OCI-LY1 (cell line): ENCODE measurements around the gene PACSIN1.

Experiments used
- H2AFZ ChIP-seq: fragments of 200-600 bp; sonication (generic), shearing (Covaris generic); 2 replicates; pipeline ENCODE4 v1.6.0; 2014; ENCODE audit warnings: antibody characterized with exemption, mild to moderate bottlenecking, low read length
- H3F3A ChIP-seq: fragments of 200-600 bp; sonication (generic), shearing (Covaris generic); 2 replicates; pipeline ENCODE4 v1.6.0; 2014; ENCODE audit warnings: mild to moderate bottlenecking, antibody characterized with exemption, low read length, moderate library complexity; ENCODE audit not compliant: insufficient read depth
- H3K27ac ChIP-seq: fragments of 200-600 bp; sonication (generic); 2 replicates; pipeline ENCODE4 v1.5.1; 2014; ENCODE audit warnings: low read length, mixed run types, mild to moderate bottlenecking, low read depth; ENCODE audit not compliant: poor library complexity, severe bottlenecking
- H3K27me3 ChIP-seq: fragments of 200-600 bp; sonication (generic); 2 replicates; pipeline ENCODE4 v1.6.0; 2014; ENCODE audit warnings: antibody characterized with exemption, mild to moderate bottlenecking, low read length, moderate library complexity; ENCODE audit not compliant: insufficient read depth
- H3K36me3 ChIP-seq: fragments of 200-600 bp; sonication (generic); 2 replicates; pipeline ENCODE4 v1.6.1; 2014; ENCODE audit warnings: mild to moderate bottlenecking, antibody characterized with exemption, low read length, moderate library complexity, mixed read lengths; ENCODE audit not compliant: insufficient read depth
- H3K4me1 ChIP-seq: fragments of 200-600 bp; sonication (generic); 2 replicates; pipeline ENCODE4 v1.5.1; 2014; ENCODE audit warnings: mild to moderate bottlenecking, low read length, moderate library complexity; ENCODE audit not compliant: insufficient read depth, severe bottlenecking
- H3K4me2 ChIP-seq: fragments of 200-600 bp; sonication (generic), shearing (Covaris generic); 2 replicates; pipeline ENCODE4 v1.6.1; 2014; ENCODE audit warnings: low read length
- H3K4me3 ChIP-seq: fragments of 200-600 bp; sonication (generic); 2 replicates; pipeline ENCODE4 v1.5.1; 2014; ENCODE audit warnings: low read length, low read depth, mild to moderate bottlenecking, mixed read lengths; ENCODE audit not compliant: poor library complexity, severe bottlenecking
- H3K79me2 ChIP-seq: fragments of 200-600 bp; shearing (Covaris generic); 2 replicates; pipeline ENCODE4 v1.6.1; 2016; ENCODE audit warnings: mixed run types, low read length, mixed read lengths; ENCODE audit not compliant: insufficient read depth
- H3K9ac ChIP-seq: fragments of 200-600 bp; sonication (generic), shearing (Covaris generic); 2 replicates; pipeline ENCODE4 v1.6.1; 2014; ENCODE audit warnings: mild to moderate bottlenecking, low read length, mixed read lengths
- H3K9me2 ChIP-seq: fragments of 200-600 bp; sonication (generic), shearing (Covaris generic); 2 replicates; pipeline ENCODE4 v1.6.1; 2014; ENCODE audit warnings: low read depth, mild to moderate bottlenecking, low read length, mixed read lengths
- H3K9me3 ChIP-seq: fragments of 200-600 bp; shearing (Covaris generic); 2 replicates; pipeline ENCODE4 v1.6.1; 2014; ENCODE audit warnings: low read length, mixed read lengths
- H4K20me1 ChIP-seq: fragments of 200-600 bp; sonication (generic), shearing (Covaris generic); 2 replicates; pipeline ENCODE4 v1.6.0; 2016; ENCODE audit warnings: mild to moderate bottlenecking, low read length; ENCODE audit not compliant: insufficient read depth
- CTCF ChIP-seq: fragments of 200-600 bp; sonication (generic), shearing (Covaris generic); IDR thresholded peaks from 2 replicates; pipeline ENCODE4 v1.5.1; 2017; ENCODE audit warnings: mild to moderate bottlenecking, antibody characterized with exemption, low read length, moderate library complexity, mixed read lengths
- EZH2 ChIP-seq: fragments of 200-600 bp; sonication (generic), shearing (Covaris generic); IDR thresholded peaks from 2 replicates; pipeline ENCODE4 v1.8.0; 2017; ENCODE audit warnings: borderline replicate concordance, mixed run types, mild to moderate bottlenecking, antibody characterized with exemption, low read length, moderate library complexity, mixed read lengths

Gene PACSIN1

GRCh38 chr6:34489207-34489805 is 23.4 kb downstream of the PACSIN1 start:
- Histone ChIP-seq H4K20me1 (no peaks in the 10 kb centered on the region), H3K79me2 (no peaks in the 10 kb centered on the region), H3F3A (no peaks in the 10 kb centered on the region), H3K4me2 (no peak overlapping the region), H3K9me2 (no peaks in the 10 kb centered on the region), H2AFZ (no peak overlapping the region), H3K27ac (no peak overlapping the region), H3K4me3 (no peak overlapping the region), H3K27me3 (peaks cover 4% of the 10 kb centered on the region; the same call in 1 of the 2 replicates), H3K9me3 (no peaks in the 10 kb centered on the region), H3K36me3 (no peaks in the 10 kb centered on the region), H3K4me1 (peaks cover 8% of the 10 kb centered on the region), H3K9ac (no peak overlapping the region)
- TF ChIP-seq CTCF (no peak), EZH2 (no peak)

- no peak overlapping the region for H3K4me2 ChIP-seq
- TF ChIP-seq EZH2 (no peak), CTCF (no peak)
- peaks cover 4% of the 10 kb centered on the region; the same call in 1 of the 2 replicates for H3K27me3 ChIP-seq
- no peaks in the 10 kb centered on the region for H3K9me2 ChIP-seq
- no peak overlapping the region for H2AFZ ChIP-seq
- H3K4me1 ChIP-seq, result no peaks in the 10 kb centered on the region
- H3F3A ChIP-seq, result no peaks in the 10 kb centered on the region
- H3K79me2 ChIP-seq, result no peaks in the 10 kb centered on the region
- H3K36me3 ChIP-seq, result no peaks in the 10 kb centered on the region
- no peak overlapping the region for H3K9ac ChIP-seq
- H3K9me3 ChIP-seq, result no peaks in the 10 kb centered on the region
- no peak overlapping the region for H3K4me3 ChIP-seq
- no peaks in the 10 kb centered on the region for H4K20me1 ChIP-seq
- no peak overlapping the region for H3K27ac ChIP-seq
Measured at GRCh38 chr6:34490390-34491090, 24.7 kb downstream of the PACSIN1 start.

- H3K9ac ChIP-seq, result no peak overlapping the region
- H3K27ac ChIP-seq, result no peak overlapping the region
- no peak overlapping the region for H3K4me3 ChIP-seq
- H3K79me2 ChIP-seq, result no peaks in the 10 kb centered on the region
- H2AFZ ChIP-seq, result no peak overlapping the region
- peaks cover 4% of the 10 kb centered on the region; the same call in 1 of the 2 replicates for H3K27me3 ChIP-seq
- H3K9me3 ChIP-seq, result no peaks in the 10 kb centered on the region
- H3K9me2 ChIP-seq, result no peaks in the 10 kb centered on the region
- H3K4me1 ChIP-seq, result no peaks in the 10 kb centered on the region
- H4K20me1 ChIP-seq, result no peaks in the 10 kb centered on the region
- no peaks in the 10 kb centered on the region for H3F3A ChIP-seq
- no peaks in the 10 kb centered on the region for H3K36me3 ChIP-seq
- H3K4me2 ChIP-seq, result no peak overlapping the region
- TF ChIP-seq CTCF, result no peak
- TF ChIP-seq EZH2, result no peak
Measured at GRCh38 chr6:34491091-34491430, 25.2 kb downstream of the PACSIN1 start.
